Measurements from ENCODE around the gene SLC25A30.

SLC25A30 gene

GRCh38 chr13:45417790-45418534 lies at the start of gene SLC25A30:
Gene SLC25A30, minus strand, starts transcription at chr13:45418373. Its CDS starts 6,948 bp downstream, at chr13:45411425.
- TF ChIP-seq CTCF (IDR thresholded peaks at IDR 0.05): no peak
- Histone ChIP-seq H3K4me1 (no peaks in the 10 kb centered on the region), H2AFZ (peak within 1 kb of the TSS; percentile 90), H3K9me3 (ENCODE audit: control insufficient read depth, low read length) (no peaks in the 10 kb centered on the region), H3K4me3 (ENCODE audit: low read depth, low read length) (peak within 1 kb of the TSS; percentile 80), H3K36me3 (ENCODE audit: control insufficient read depth, insufficient read depth, low read length) (no peaks in the 10 kb centered on the region), H3K9ac (no peak within 1 kb of the TSS), H3K27ac (peak within 1 kb of the TSS; percentile 70), H3K79me2 (no peaks in the 10 kb centered on the region), H3K27me3 (ENCODE audit: control insufficient read depth, insufficient read depth, low read length) (no peaks in the 10 kb centered on the region), H3K4me2 (ENCODE audit: low read length) (peak within 1 kb of the TSS; percentile 81)

- H3K4me1 ChIP-seq: no peaks in the 10 kb centered on the region
- no peak overlapping the region for H3K9ac ChIP-seq
- H3K4me2 ChIP-seq (ENCODE audit: low read length): no peak overlapping the region
- H3K4me3 ChIP-seq (ENCODE audit: low read depth, low read length): no peak overlapping the region
- no peaks in the 10 kb centered on the region for H3K9me3 ChIP-seq (ENCODE audit: control insufficient read depth, low read length)
- H3K27me3 ChIP-seq (ENCODE audit: control insufficient read depth, insufficient read depth, low read length): no peaks in the 10 kb centered on the region
- peaks cover 18% of the 10 kb centered on the region for H3K79me2 ChIP-seq
- no peak overlapping the region for H3K27ac ChIP-seq
- no peaks in the 10 kb centered on the region for H3K36me3 ChIP-seq (ENCODE audit: control insufficient read depth, insufficient read depth, low read length)
- no peak for TF ChIP-seq CTCF (IDR thresholded peaks at IDR 0.05)
- no peak overlapping the region for H2AFZ ChIP-seq
Measured at GRCh38 chr13:45466359-45466758, 48.2 kb upstream of the SLC25A30 start.

GRCh38 chr13:45464687-45465453 lies 46.7 kb upstream of the SLC25A30 start, which contains the start of gene COG3:
Gene COG3, plus strand, starts transcription at chr13:45464939. Its CDS starts 98 bp downstream, at chr13:45465037.
- peak within 1 kb of the TSS; percentile 93 for H3K9ac ChIP-seq
- peak within 1 kb of the TSS; percentile 88 for H3K27ac ChIP-seq
- no peaks in the 10 kb centered on the region for H3K36me3 ChIP-seq (ENCODE audit: control insufficient read depth, insufficient read depth, low read length)
- no peaks in the 10 kb centered on the region for H3K9me3 ChIP-seq (ENCODE audit: control insufficient read depth, low read length)
- H3K4me2 ChIP-seq (ENCODE audit: low read length): peak within 1 kb of the TSS; percentile 86
- H3K4me1 ChIP-seq: no peaks in the 10 kb centered on the region
- H3K4me3 ChIP-seq (ENCODE audit: low read depth, low read length): peak within 1 kb of the TSS; percentile 92
- no peak for TF ChIP-seq CTCF (IDR thresholded peaks at IDR 0.05)
- H2AFZ ChIP-seq: peak within 1 kb of the TSS; percentile 93
- peaks cover 3% of the 10 kb centered on the region for H3K79me2 ChIP-seq
- no peaks in the 10 kb centered on the region for H3K27me3 ChIP-seq (ENCODE audit: control insufficient read depth, insufficient read depth, low read length)

- Histone ChIP-seq H3K27ac (peak overlapping the region; percentile 88), H2AFZ (peak overlapping the region; percentile 93), H3K4me2 (ENCODE audit: low read length) (peak overlapping the region; percentile 63), H3K9ac (no peak overlapping the region), H3K27me3 (ENCODE audit: control insufficient read depth, insufficient read depth, low read length) (no peaks in the 10 kb centered on the region), H3K9me3 (ENCODE audit: control insufficient read depth, low read length) (no peaks in the 10 kb centered on the region), H3K4me1 (no peaks in the 10 kb centered on the region), H3K4me3 (ENCODE audit: low read depth, low read length) (peak overlapping the region; percentile 92), H3K36me3 (ENCODE audit: control insufficient read depth, insufficient read depth, low read length) (no peaks in the 10 kb centered on the region), H3K79me2 (peaks cover 2% of the 10 kb centered on the region)
- peak; percentile 27 for TF ChIP-seq CTCF (IDR thresholded peaks at IDR 0.05)
Measured at GRCh38 chr13:45464141-45464686, 46.0 kb upstream of the SLC25A30 start.

Measured in parathyroid adenoma (tissue), 2 donors.